Astrocyte (in vitro differentiated cells and primary cell): ENCODE measurements around the gene HOXC11. TPM values are rescaled to one million over a fixed set of nuclear protein-coding genes. Genes with fewer than 3 reads are reported as not detected.

Experiments used
- DNase-seq: peaks from one replicate; pipeline ENCODE4 v3.0.0-alpha.2; 2010; ENCODE audit warnings: low read depth
- FAIRE-seq: peaks from 2 replicates; lab custom pipeline; 2011; peaks lifted over from hg19 to GRCh38; lab: Jason Lieb, UNC
- H2AFZ ChIP-seq: 2 replicates; pipeline ENCODE4 v1.6.0; 2012; ENCODE audit warnings: low read depth, low read length, inconsistent platforms
- H3K27ac ChIP-seq: 2 replicates; pipeline ENCODE4 v1.5.1; 2011; ENCODE audit warnings: low read depth, low read length, inconsistent platforms
- H3K27me3 ChIP-seq: 2 replicates; pipeline ENCODE4 v1.6.0; 2011; ENCODE audit warnings: low read length, inconsistent platforms; ENCODE audit not compliant: insufficient read depth
- H3K36me3 ChIP-seq: 2 replicates; pipeline ENCODE4 v1.5.1; 2011; ENCODE audit warnings: low read length, inconsistent platforms; ENCODE audit not compliant: insufficient read depth
- H3K4me1 ChIP-seq: 2 replicates; pipeline ENCODE4 v1.5.1; 2011; ENCODE audit warnings: low read length, inconsistent platforms; ENCODE audit not compliant: insufficient read depth
- H3K4me2 ChIP-seq: 2 replicates; pipeline ENCODE4 v1.6.0; 2012; ENCODE audit warnings: low read length, inconsistent platforms
- H3K4me3 ChIP-seq: 2 replicates; pipeline ENCODE4 v1.5.1; 2011; ENCODE audit warnings: low read depth, mild to moderate bottlenecking, low read length, inconsistent platforms; ENCODE audit not compliant: insufficient read depth
- H3K79me2 ChIP-seq: 2 replicates; pipeline ENCODE4 v1.6.0; 2012; ENCODE audit warnings: mild to moderate bottlenecking, low read length, inconsistent platforms; ENCODE audit not compliant: insufficient read depth
- H3K9ac ChIP-seq: 2 replicates; pipeline ENCODE4 v1.6.0; 2012; ENCODE audit warnings: mild to moderate bottlenecking, low read length, inconsistent platforms
- H3K9me3 ChIP-seq: 2 replicates; pipeline ENCODE4 v1.5.1; 2012; ENCODE audit warnings: low read depth, mild to moderate bottlenecking, low read length, inconsistent platforms; ENCODE audit not compliant: insufficient read depth
- H4K20me1 ChIP-seq: 2 replicates; pipeline ENCODE4 v1.6.0; 2012; ENCODE audit warnings: low read length, inconsistent platforms; ENCODE audit not compliant: insufficient read depth
- H3K27ac Mint-ChIP-seq: one replicate; pipeline ENCODE4 v1.8.0; 2021; ENCODE audit warnings: mild to moderate bottlenecking, mixed read lengths; ENCODE audit not compliant: unreplicated experiment
- H3K27me3 Mint-ChIP-seq: one replicate; pipeline ENCODE4 v1.8.0; 2021; ENCODE audit warnings: low read depth, mixed read lengths; ENCODE audit not compliant: unreplicated experiment
- H3K36me3 Mint-ChIP-seq: one replicate; pipeline ENCODE4 v1.8.0; 2021; ENCODE audit warnings: low read depth, mixed read lengths; ENCODE audit not compliant: unreplicated experiment
- H3K4me1 Mint-ChIP-seq: one replicate; pipeline ENCODE4 v1.8.0; 2021; ENCODE audit warnings: low read depth, mixed read lengths; ENCODE audit not compliant: unreplicated experiment
- H3K4me3 Mint-ChIP-seq: one replicate; pipeline ENCODE4 v1.8.0; 2021; ENCODE audit warnings: mild to moderate bottlenecking, moderate library complexity, mixed read lengths; ENCODE audit not compliant: unreplicated experiment
- H3K9me3 Mint-ChIP-seq: one replicate; pipeline ENCODE4 v1.8.0; 2021; ENCODE audit warnings: mild to moderate bottlenecking, mixed read lengths; ENCODE audit not compliant: unreplicated experiment
- EZH2 ChIP-seq: IDR thresholded peaks from 2 replicates; pipeline ENCODE4 v1.6.1; 2012; ENCODE audit warnings: mild to moderate bottlenecking, low read length, inconsistent platforms; ENCODE audit not compliant: insufficient read depth
- total RNA-seq: library from RNA; stranded (reverse); gene quantifications from 2 replicates; pipeline ENCODE4 v1.2.1, GENCODE V29; 2021
- TF ChIP-seq, protein P1 (sequence below): IDR thresholded peaks from 2 replicates; pipeline ENCODE4 v1.5.1; 2011; ENCODE audit warnings: low read depth, mild to moderate bottlenecking, inconsistent platforms, low read length, moderate library complexity; ENCODE audit not compliant: insufficient read depth

HOXC11 gene
- total RNA-seq, 1 donor from 2014 or later, result not detected

- FAIRE-seq, result no peak
- Mint-ChIP-seq H3K27ac (no peak overlapping the region), H3K4me1 (no peaks in the 10 kb centered on the region), H3K9me3 (peaks cover 22% of the 10 kb centered on the region), H3K36me3 (no peaks in the 10 kb centered on the region), H3K27me3 (peaks cover 86% of the 10 kb centered on the region), H3K4me3 (no peak overlapping the region)
- H3K4me2 ChIP-seq, result no peak overlapping the region
- H3K9me3 ChIP-seq, result no peaks in the 10 kb centered on the region
- no peaks in the 10 kb centered on the region for H3K36me3 ChIP-seq
- no peak overlapping the region for H3K9ac ChIP-seq
- peaks cover 4% of the 10 kb centered on the region for H4K20me1 ChIP-seq
- H3K4me3 ChIP-seq, result no peak overlapping the region
- no peak for DNase-seq
- H3K4me1 ChIP-seq, result no peaks in the 10 kb centered on the region
- TF ChIP-seq, protein P1, sequence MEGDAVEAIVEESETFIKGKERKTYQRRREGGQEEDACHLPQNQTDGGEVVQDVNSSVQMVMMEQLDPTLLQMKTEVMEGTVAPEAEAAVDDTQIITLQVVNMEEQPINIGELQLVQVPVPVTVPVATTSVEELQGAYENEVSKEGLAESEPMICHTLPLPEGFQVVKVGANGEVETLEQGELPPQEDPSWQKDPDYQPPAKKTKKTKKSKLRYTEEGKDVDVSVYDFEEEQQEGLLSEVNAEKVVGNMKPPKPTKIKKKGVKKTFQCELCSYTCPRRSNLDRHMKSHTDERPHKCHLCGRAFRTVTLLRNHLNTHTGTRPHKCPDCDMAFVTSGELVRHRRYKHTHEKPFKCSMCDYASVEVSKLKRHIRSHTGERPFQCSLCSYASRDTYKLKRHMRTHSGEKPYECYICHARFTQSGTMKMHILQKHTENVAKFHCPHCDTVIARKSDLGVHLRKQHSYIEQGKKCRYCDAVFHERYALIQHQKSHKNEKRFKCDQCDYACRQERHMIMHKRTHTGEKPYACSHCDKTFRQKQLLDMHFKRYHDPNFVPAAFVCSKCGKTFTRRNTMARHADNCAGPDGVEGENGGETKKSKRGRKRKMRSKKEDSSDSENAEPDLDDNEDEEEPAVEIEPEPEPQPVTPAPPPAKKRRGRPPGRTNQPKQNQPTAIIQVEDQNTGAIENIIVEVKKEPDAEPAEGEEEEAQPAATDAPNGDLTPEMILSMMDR, result no peak
- no peak for TF ChIP-seq EZH2
- peaks cover 91% of the 10 kb centered on the region for H3K27me3 ChIP-seq
- H2AFZ ChIP-seq, result no peak overlapping the region
- H3K27ac ChIP-seq, result no peak overlapping the region
- no peaks in the 10 kb centered on the region for H3K79me2 ChIP-seq
Measured at GRCh38 chr12:53950437-53950773, 22.5 kb upstream of the HOXC11 start.

DNA sequence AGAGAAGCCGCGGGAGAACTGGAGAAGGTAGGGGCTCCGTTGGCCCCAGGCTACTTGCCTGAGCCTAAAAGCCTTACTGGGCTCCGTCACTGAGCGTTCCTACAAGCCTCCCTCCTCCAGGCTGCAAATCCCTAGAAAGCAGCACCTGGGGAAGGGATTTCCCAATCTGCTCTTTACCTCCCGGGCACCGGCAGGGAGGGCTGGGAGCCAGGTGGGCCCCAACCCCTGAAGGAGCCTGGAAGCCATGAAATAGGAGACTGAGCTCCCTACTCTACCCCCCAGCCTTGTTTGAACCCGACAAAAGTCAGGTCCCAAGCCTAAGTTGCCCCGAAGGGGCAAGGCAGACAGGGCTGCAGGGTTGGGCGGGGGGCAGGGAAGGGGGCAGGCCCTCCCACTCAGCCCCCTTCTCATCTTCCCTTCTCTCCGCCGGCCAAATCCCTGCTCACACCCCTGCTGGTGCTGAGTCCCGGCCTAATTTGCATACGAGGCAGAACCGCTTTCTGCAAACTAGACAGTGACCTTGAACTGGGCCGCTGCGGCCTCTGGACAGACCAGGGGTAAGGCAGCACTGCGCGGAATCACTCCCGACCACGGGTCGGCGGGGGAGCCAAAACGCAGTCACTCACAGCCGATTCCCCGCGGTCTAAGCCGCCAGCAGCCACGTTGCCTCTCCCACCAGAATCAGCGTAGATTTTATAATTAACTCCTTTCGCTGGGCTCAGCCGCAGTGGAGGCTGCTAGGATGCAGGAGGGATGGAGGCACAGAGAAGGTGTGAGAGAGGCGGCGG lies 21.9 kb upstream of the HOXC11 start:
- Histone ChIP-seq H3K9ac (no peak overlapping the region), H3K9me3 (no peaks in the 10 kb centered on the region), H3K27me3 (peaks cover 91% of the 10 kb centered on the region), H3K4me1 (no peaks in the 10 kb centered on the region), H3K27ac (no peak overlapping the region), H3K4me3 (no peak overlapping the region), H2AFZ (no peak overlapping the region), H4K20me1 (peaks cover 4% of the 10 kb centered on the region), H3K36me3 (no peaks in the 10 kb centered on the region), H3K79me2 (no peaks in the 10 kb centered on the region), H3K4me2 (no peak overlapping the region)
- no peak for DNase-seq
- peaks cover 25% of the 10 kb centered on the region for H3K9me3 Mint-ChIP-seq
- H3K27me3 Mint-ChIP-seq, result peaks cover 86% of the 10 kb centered on the region
- no peak overlapping the region for H3K4me3 Mint-ChIP-seq
- no peaks in the 10 kb centered on the region for H3K4me1 Mint-ChIP-seq
- H3K27ac Mint-ChIP-seq, result no peak overlapping the region
- FAIRE-seq, result no peak
- TF ChIP-seq, protein P1, result no peak
- TF ChIP-seq EZH2, result no peak
- peaks cover 3% of the 10 kb centered on the region for H3K36me3 Mint-ChIP-seq
